ENCODE results near the gene GOLT1A. TPM values are rescaled to one million over a fixed set of nuclear protein-coding genes. Genes with fewer than 3 reads are reported as not detected.

GOLT1A gene
- total RNA-seq, 4 donors from 2014 or later, result 1.1 to 1.3 TPM; not detected in 2

GRCh38 chr1:204161609-204162493 is 51.9 kb downstream of the GOLT1A start:
- Histone ChIP-seq H3K9me3 (no peaks in the 10 kb centered on the region), H3K4me3 (no peak overlapping the region), H3K36me3 (no peaks in the 10 kb centered on the region), H3K27ac (no peak overlapping the region), H3K4me1 (peaks cover 0 to 3% of the 10 kb centered on the region in 2 donors), H3K27me3 (peaks cover 0 to 3% (median 0%) of the 10 kb centered on the region in 3 donors)
- ATAC-seq, result no peak
- intact Hi-C loops (cut with DNase I; ENCODE audit: low total_unique reads), result loop anchor here (1.0 to 2.0 kb wide), 3 partner anchors 37 to 201 kb away; no protein-coding TSS in a partner anchor
- DNase-seq, result no peak
- no peak for TF ChIP-seq POLR2A (IDR thresholded peaks at IDR 0.05)
- in situ Hi-C loops (cut with MboI; ENCODE audit: low sequenced_read_pairs in 4 of 4), result loop anchor here in 2 of 4 donors (10.0 to 25.0 kb wide), 2 partner anchors 203 to 350 kb away; partner anchors contain the start of gene MDM4 (in 1 of the 2)

GRCh38 chr1:204157962-204158361 is 55.8 kb downstream of the GOLT1A start:
- no peak for ATAC-seq
- no peak for TF ChIP-seq POLR2A (IDR thresholded peaks at IDR 0.05)
- TF ChIP-seq CTCF (IDR thresholded peaks at IDR 0.05 in 4 of 5, conservative IDR thresholded peaks at IDR 0.05 in 1 of 5), result no peak
- peaks cover 0 to 3% of the 10 kb centered on the region in 2 donors for H3K4me1 ChIP-seq
- H3K36me3 ChIP-seq, result no peaks in the 10 kb centered on the region
- intact Hi-C loops (cut with DNase I; ENCODE audit: low total_unique reads) (no loop called here), in situ Hi-C loops (cut with MboI; ENCODE audit: low sequenced_read_pairs in 4 of 4) (loop anchor here in 1 of 4 donors (5.0 to 25.0 kb wide), 2 partner anchors 204 to 354 kb away; partner anchors contain the start of gene MDM4)
- H3K9me3 ChIP-seq, result no peaks in the 10 kb centered on the region
- no peak for DNase-seq
- no peak overlapping the region for H3K4me3 ChIP-seq
- peaks cover 0 to 5% (median 4%) of the 10 kb centered on the region in 3 donors for H3K27me3 ChIP-seq
- no peak overlapping the region for H3K27ac ChIP-seq

GRCh38 chr1:204155881-204156280 is 57.9 kb downstream of the GOLT1A start:
- Histone ChIP-seq H3K36me3 (no peaks in the 10 kb centered on the region), H3K27me3 (peaks cover 7 to 22% (median 18%) of the 10 kb centered on the region in 3 donors), H3K4me1 (peaks cover 3 to 5% of the 10 kb centered on the region in 2 donors), H3K9me3 (no peaks in the 10 kb centered on the region), H3K4me3 (no peak overlapping the region), H3K27ac (no peak overlapping the region)
- TF ChIP-seq POLR2A (IDR thresholded peaks at IDR 0.05) (no peak), CTCF (IDR thresholded peaks at IDR 0.05 in 4 of 5, conservative IDR thresholded peaks at IDR 0.05 in 1 of 5) (no peak)
- in situ Hi-C loops (cut with MboI; ENCODE audit: low sequenced_read_pairs in 4 of 4), result loop anchor here in 1 of 4 donors (5.0 to 25.0 kb wide), 2 partner anchors 206 to 356 kb away; partner anchors contain the start of gene MDM4
- no peak for DNase-seq
- intact Hi-C loops (cut with DNase I; ENCODE audit: low total_unique reads), result no loop called here
- ATAC-seq, result no peak

- in situ Hi-C loops (cut with MboI; ENCODE audit: low sequenced_read_pairs in 4 of 4), result loop anchor here in 1 of 4 donors (5.0 to 25.0 kb wide), 2 partner anchors 208 to 358 kb away; partner anchors contain the start of gene MDM4
- Histone ChIP-seq H3K4me1 (peaks cover 5 to 7% of the 10 kb centered on the region in 2 donors), H3K4me3 (no peak overlapping the region), H3K27me3 (peaks cover 7 to 28% (median 20%) of the 10 kb centered on the region in 3 donors), H3K27ac (no peak overlapping the region), H3K36me3 (no peaks in the 10 kb centered on the region), H3K9me3 (no peaks in the 10 kb centered on the region)
- TF ChIP-seq POLR2A (IDR thresholded peaks at IDR 0.05), result no peak
- no peak for TF ChIP-seq CTCF (IDR thresholded peaks at IDR 0.05 in 4 of 5, conservative IDR thresholded peaks at IDR 0.05 in 1 of 5)
- ATAC-seq, result no peak
- no peak for DNase-seq
- intact Hi-C loops (cut with DNase I; ENCODE audit: low total_unique reads), result no loop called here
These were observed 59.1 kb downstream of the GOLT1A start for GRCh38 chr1:204154568-204155255.
